Loucy (cell line): ENCODE measurements around the gene SNCA.

ENCODE experiments used
- H2AFZ ChIP-seq: fragments of 200-600 bp; sonication (generic); 2 replicates; pipeline ENCODE4 v1.6.0; 2016; ENCODE audit warnings: antibody characterized with exemption, mild to moderate bottlenecking, low read length, moderate library complexity
- H3F3A ChIP-seq: fragments of 200-600 bp; 2 replicates; pipeline ENCODE4 v1.6.0; 2016; ENCODE audit warnings: antibody characterized with exemption, low read depth, mild to moderate bottlenecking
- H3K27me3 ChIP-seq: fragments of 200-600 bp; sonication (generic); 2 replicates; pipeline ENCODE4 v1.6.1; 2014; ENCODE audit warnings: low read length, mild to moderate bottlenecking; ENCODE audit not compliant: insufficient read depth, poor library complexity, severe bottlenecking
- H3K36me3 ChIP-seq: fragments of 200-600 bp; sonication (generic); 2 replicates; pipeline ENCODE4 v1.6.1; 2016; ENCODE audit warnings: low read length; ENCODE audit not compliant: insufficient read depth
- H3K4me1 ChIP-seq: fragments of 200-600 bp; sonication (generic); 2 replicates; pipeline ENCODE4 v1.5.1; 2014; ENCODE audit warnings: low read length, mild to moderate bottlenecking; ENCODE audit not compliant: insufficient read depth, poor library complexity, severe bottlenecking
- H3K4me2 ChIP-seq: fragments of 200-600 bp; sonication (generic); 2 replicates; pipeline ENCODE4 v1.6.0; 2014; ENCODE audit warnings: antibody characterized with exemption, low read length, low read depth, mild to moderate bottlenecking; ENCODE audit not compliant: poor library complexity, severe bottlenecking
- H3K4me3 ChIP-seq: fragments of 200-600 bp; sonication (generic); 2 replicates; pipeline ENCODE4 v1.5.1; 2014; ENCODE audit warnings: low read length, mild to moderate bottlenecking, mixed read lengths; ENCODE audit not compliant: poor library complexity, severe bottlenecking
- H3K79me2 ChIP-seq: fragments of 200-600 bp; sonication (generic); 2 replicates; pipeline ENCODE4 v1.6.1; 2014; ENCODE audit warnings: low read length; ENCODE audit not compliant: insufficient read depth
- H3K9ac ChIP-seq: fragments of 200-600 bp; sonication (generic); 2 replicates; pipeline ENCODE4 v1.6.0; 2014; ENCODE audit warnings: mild to moderate bottlenecking, low read depth, low read length, moderate library complexity; ENCODE audit not compliant: poor library complexity, severe bottlenecking
- H3K9me2 ChIP-seq: fragments of 200-600 bp; sonication (generic); replicated peaks from 2 replicates; pipeline ENCODE4 v1.6.1; 2016; ENCODE audit warnings: low read depth, low read length, mixed read lengths
- H3K9me3 ChIP-seq: fragments of 200-600 bp; sonication (generic); 2 replicates; pipeline ENCODE4 v1.6.1; 2014; ENCODE audit warnings: mild to moderate bottlenecking, antibody characterized with exemption, low read length, low read depth; ENCODE audit not compliant: insufficient read depth
- H4K20me1 ChIP-seq: fragments of 200-600 bp; sonication (generic); 2 replicates; pipeline ENCODE4 v1.6.0; 2014; ENCODE audit warnings: antibody characterized with exemption, low read length, mild to moderate bottlenecking; ENCODE audit not compliant: insufficient read depth, poor library complexity, severe bottlenecking
- CTCF ChIP-seq: fragments of 200-600 bp; sonication (generic); conservative IDR thresholded peaks from 2 replicates; pipeline ENCODE4 v1.5.1; 2014; ENCODE audit warnings: mild to moderate bottlenecking, antibody characterized with exemption, low read length
- EZH2phosphoT487 ChIP-seq: fragments of 200-600 bp; IDR thresholded peaks from 2 replicates; pipeline ENCODE4 v1.6.1; 2018; ENCODE audit warnings: antibody characterized with exemption, mild to moderate bottlenecking, moderate library complexity, borderline replicate concordance

Gene SNCA

GRCh38 chr4:89800527-89801103 is 36.3 kb downstream of the SNCA start:
- TF ChIP-seq CTCF: no peak
- no peak for TF ChIP-seq EZH2phosphoT487
- Histone ChIP-seq H2AFZ (no peak overlapping the region), H3K9ac (no peak overlapping the region), H3K36me3 (peaks cover 10% of the 10 kb centered on the region), H3K27me3 (no peaks in the 10 kb centered on the region), H3F3A (no peaks in the 10 kb centered on the region), H3K4me3 (no peak overlapping the region), H3K4me2 (no peak overlapping the region), H3K4me1 (no peaks in the 10 kb centered on the region), H3K79me2 (no peaks in the 10 kb centered on the region), H3K9me3 (no peaks in the 10 kb centered on the region), H3K9me2 (no peaks in the 10 kb centered on the region), H4K20me1 (no peaks in the 10 kb centered on the region)

- no peak overlapping the region for H3K4me3 ChIP-seq
These were observed 36.9 kb downstream of the SNCA start for GRCh38 chr4:89800012-89800516.

GRCh38 chr4:89799071-89799470 is 37.9 kb downstream of the SNCA start:
- H3K36me3 ChIP-seq: peaks cover 7% of the 10 kb centered on the region
- H3K9me3 ChIP-seq: no peaks in the 10 kb centered on the region
- H3K9ac ChIP-seq: no peak overlapping the region
- no peaks in the 10 kb centered on the region for H3K27me3 ChIP-seq
- H4K20me1 ChIP-seq: no peaks in the 10 kb centered on the region
- H3K79me2 ChIP-seq: no peaks in the 10 kb centered on the region
- H3K4me2 ChIP-seq: no peak overlapping the region
- TF ChIP-seq EZH2phosphoT487 (no peak), CTCF (no peak)
- H3F3A ChIP-seq: no peaks in the 10 kb centered on the region
- no peak overlapping the region for H3K4me3 ChIP-seq
- H3K4me1 ChIP-seq: no peaks in the 10 kb centered on the region
- H2AFZ ChIP-seq: no peak overlapping the region
- H3K9me2 ChIP-seq: no peaks in the 10 kb centered on the region

More at GRCh38 chr4:89800012-89800516, 36.9 kb downstream of the SNCA start:
- no peaks in the 10 kb centered on the region for H3K79me2 ChIP-seq
- no peaks in the 10 kb centered on the region for H3K9me2 ChIP-seq
- H3K4me1 ChIP-seq: no peaks in the 10 kb centered on the region
- H3K27me3 ChIP-seq: no peaks in the 10 kb centered on the region
- H3K9ac ChIP-seq: no peak overlapping the region
- no peaks in the 10 kb centered on the region for H3F3A ChIP-seq
- H3K4me2 ChIP-seq: no peak overlapping the region
- no peaks in the 10 kb centered on the region for H4K20me1 ChIP-seq
- no peak for TF ChIP-seq CTCF
- no peaks in the 10 kb centered on the region for H3K9me3 ChIP-seq
- no peak overlapping the region for H2AFZ ChIP-seq
- H3K36me3 ChIP-seq: peaks cover 10% of the 10 kb centered on the region
